B cell (primary cell): ENCODE measurements around the gene PANK4. TPM values are rescaled to one million over a fixed set of nuclear protein-coding genes. Genes with fewer than 3 reads are reported as not detected.

Source experiments
- ATAC-seq: fragments of 200-7000 bp; cut with Tn5 transposase; one replicate; pipeline ENCODE4 v1.10.0; 2021; ENCODE audit warnings: low read depth, mild to moderate bottlenecking, moderate number of reproducible peaks, moderate library complexity
- CTCF ChIA-PET: fragments of 350-600 bp; sonication (Branson Sonifier 250); formaldehyde crosslinking; loops from one replicate; lab custom pipeline; 2021; ENCODE audit warnings: antibody characterized with exemption, inconsistent platforms; lab: Charles Lee
- POLR2A ChIA-PET: fragments of 350-600 bp; sonication (Branson Sonifier 250); formaldehyde crosslinking; loops from one replicate; lab custom pipeline; 2021; ENCODE audit warnings: antibody characterized with exemption; lab: Charles Lee
- DNase-seq: peaks from one replicate; pipeline ENCODE4 v3.0.0; 2013
- H2AFZ ChIP-seq: 2 replicates; pipeline ENCODE4 v1.6.1; 2012; ENCODE audit warnings: mild to moderate bottlenecking, low read depth, low read length; ENCODE audit not compliant: insufficient read depth, poor library complexity, severe bottlenecking
- H3K27ac ChIP-seq, 2 donors: 1 replicate in 1 of 2; 2 replicates in 1 of 2; pipeline ENCODE4 v1.5.1; 2012 to 2013; ENCODE audit warnings: low read length in 2 of 2, mild to moderate bottlenecking in 2 of 2, moderate library complexity in 1 of 2
- H3K27me3 ChIP-seq, 4 experiments: fragments of 200-600 bp in 1 of 4; sonication (generic) in 1 of 4; replicated peaks in 1 of 4; 1 replicate in 2 of 4; 2 replicates in 2 of 4; pipeline versions ENCODE4 v1.6.1 to v1.7.0; 2013 to 2016; ENCODE audit warnings: low read length in 3 of 4, mild to moderate bottlenecking in 2 of 4, mixed read lengths in 1 of 4, moderate library complexity in 1 of 4; ENCODE audit not compliant: insufficient read depth in 4 of 4, control insufficient read depth in 3 of 4; ENCODE audit errors: control extremely low read depth in 1 of 4
- H3K36me3 ChIP-seq, 2 experiments: replicated peaks in 1 of 2; 1 replicate in 1 of 2; 2 replicates in 1 of 2; pipeline versions ENCODE4 v1.6.1 to v1.7.1; 2013; ENCODE audit warnings: low read length in 1 of 2; ENCODE audit not compliant: insufficient read depth in 2 of 2, control insufficient read depth in 1 of 2; ENCODE audit errors: control extremely low read depth in 1 of 2, extremely low read depth in 1 of 2
- H3K4me1 ChIP-seq, 2 donors: fragments of 200-600 bp in 1 of 2; sonication (generic) in 1 of 2; 1 replicate in 1 of 2; 2 replicates in 1 of 2; pipeline versions ENCODE4 v1.5.1 to v1.6.1; 2013 to 2017; ENCODE audit warnings: low read length in 2 of 2; ENCODE audit not compliant: control insufficient read depth in 2 of 2, insufficient read depth in 2 of 2
- H3K4me2 ChIP-seq: replicated peaks from 2 replicates; pipeline ENCODE3; 2012; ENCODE audit warnings: mild to moderate bottlenecking, low read depth, low read length; ENCODE audit not compliant: poor library complexity, severe bottlenecking
- H3K4me3 ChIP-seq, 5 experiments: fragments of 200-600 bp in 1 of 5; sonication (generic) in 1 of 5; 1 replicate in 3 of 5; 2 replicates in 2 of 5; pipeline versions ENCODE4 v1.5.1 to v1.7.0; 2011 to 2016; ENCODE audit warnings: low read length in 4 of 5, mild to moderate bottlenecking in 4 of 5, low read depth in 2 of 5, control low read depth in 1 of 5, moderate library complexity in 1 of 5; ENCODE audit not compliant: insufficient read depth in 1 of 5; ENCODE audit errors: control extremely low read depth in 1 of 5, extremely low read depth in 1 of 5
- H3K79me2 ChIP-seq: fragments of 200-600 bp; sonication (generic); one replicate; pipeline ENCODE4 v1.6.0; 2016; ENCODE audit warnings: low read length; ENCODE audit not compliant: control insufficient read depth, insufficient read depth
- H3K9ac ChIP-seq: fragments of 200-600 bp; sonication (generic); 2 replicates; pipeline ENCODE4 v1.6.1; 2017; ENCODE audit warnings: mild to moderate bottlenecking, low read length, moderate library complexity
- H3K9me3 ChIP-seq, 3 donors: one replicate each; pipeline versions ENCODE4 v1.6.1 to v1.7.1; 2013; ENCODE audit warnings: low read length in 2 of 3; ENCODE audit not compliant: control insufficient read depth in 2 of 3, insufficient read depth in 1 of 3; ENCODE audit errors: control extremely low read depth in 1 of 3
- H4K20me1 ChIP-seq: 2 replicates; pipeline ENCODE4 v1.6.0; 2012; ENCODE audit warnings: mild to moderate bottlenecking, low read length; ENCODE audit not compliant: insufficient read depth, control insufficient read depth, poor library complexity, severe bottlenecking
- H3K27ac Mint-ChIP-seq: one replicate; pipeline ENCODE4 v1.8.0; 2021; ENCODE audit warnings: mixed read lengths
- H3K27me3 Mint-ChIP-seq: one replicate; pipeline ENCODE4 v1.8.0; 2021; ENCODE audit warnings: mixed read lengths
- H3K4me1 Mint-ChIP-seq: one replicate; pipeline ENCODE4 v1.8.0; 2021; ENCODE audit warnings: mixed read lengths
- H3K4me3 Mint-ChIP-seq: one replicate; pipeline ENCODE4 v1.8.0; 2021; ENCODE audit warnings: mixed read lengths
- H3K9me3 Mint-ChIP-seq: one replicate; pipeline ENCODE4 v1.8.0; 2022; ENCODE audit warnings: mixed read lengths; ENCODE audit not compliant: insufficient read depth
- CTCF ChIP-seq: fragments of 200-600 bp; IDR thresholded peaks from one replicate; pipeline ENCODE4 v1.8.0; 2022; ENCODE audit warnings: antibody characterized with exemption, mild to moderate bottlenecking
- EZH2 ChIP-seq: IDR thresholded peaks from 2 replicates; pipeline ENCODE4 v1.6.1; 2012; ENCODE audit warnings: borderline replicate concordance, low read depth, mild to moderate bottlenecking, moderate library complexity, low read length; ENCODE audit not compliant: insufficient read depth, poor library complexity, severe bottlenecking
- WGBS: methylation state at CpG from one replicate; pipeline ENCODE4 v1.1.5; 2013; ENCODE audit warnings: missing lambda C conversion rate; ENCODE audit not compliant: insufficient coverage; 5-methylcytosine and 5-hydroxymethylcytosine counted together
- intact Hi-C: fragments of 100-400 bp; cut with micrococcal nuclease; formaldehyde crosslinking; loops from one replicate; pipeline ENCODE4 v1.10.0; 2022
- polyA plus RNA-seq: library from polyadenylated mRNA; depleted of rRNA; stranded (reverse); fragments of >200 nt; gene quantifications from 2 replicates; pipeline ENCODE4 v1.2.3, GENCODE V29; 2012
- total RNA-seq, 2 donors: library from RNA; stranded (reverse); fragments of 120-200 nt in 1 of 2; gene quantifications; 1 replicate in 1 of 2; 2 replicates in 1 of 2; pipeline versions ENCODE4 v1.2.3 to v1.2.4, GENCODE V29; 2013 to 2022

The PANK4 gene
- total and polyA plus RNA-seq, 2 donors (not counting 1 experiment from before 2014, with no cell fraction given) = 38.0 to 80.5 TPM

GRCh38 chr1:2503554-2504224 lies 22.7 kb downstream of the PANK4 start:
- DNase-seq = no peak
- Histone ChIP-seq H3K36me3 (peaks cover 0 to 4% of the 10 kb centered on the region in 2 experiments), H3K4me2 (no peak overlapping the region), H4K20me1 (peaks cover 30% of the 10 kb centered on the region), H3K27ac (no peak overlapping the region), H3K4me1 (peaks cover 24 to 30% of the 10 kb centered on the region in 2 donors), H3K9ac (no peak overlapping the region), H3K27me3 (no peaks in the 10 kb centered on the region), H3K79me2 (no peaks in the 10 kb centered on the region), H3K9me3 (no peaks in the 10 kb centered on the region), H2AFZ (no peak overlapping the region), H3K4me3 (no peak overlapping the region)
- CTCF ChIA-PET = no interaction called here
- TF ChIP-seq EZH2 (no peak), CTCF (no peak)
- POLR2A ChIA-PET = no interaction called here
- Mint-ChIP-seq H3K4me1 (peaks cover 21% of the 10 kb centered on the region), H3K27ac (no peak overlapping the region), H3K4me3 (no peak overlapping the region), H3K27me3 (no peaks in the 10 kb centered on the region), H3K9me3 (no peaks in the 10 kb centered on the region)
- intact Hi-C loops = no loop called here
- WGBS = 69% methylated on average over 35 of the region's 42 CpGs
- ATAC-seq = no peak

GRCh38 chr1:2502661-2503553 lies 23.5 kb downstream of the PANK4 start:
- ChIA-PET POLR2A (no interaction called here), CTCF (no interaction called here)
- Mint-ChIP-seq H3K9me3 (no peaks in the 10 kb centered on the region), H3K27ac (no peak overlapping the region), H3K27me3 (no peaks in the 10 kb centered on the region), H3K4me1 (peaks cover 26% of the 10 kb centered on the region), H3K4me3 (no peak overlapping the region)
- no peak for ATAC-seq
- no peak overlapping the region for H2AFZ ChIP-seq
- no peak overlapping the region for H3K9ac ChIP-seq
- H3K27me3 ChIP-seq = no peaks in the 10 kb centered on the region
- H3K27ac ChIP-seq = no peak overlapping the region
- no peak overlapping the region for H3K4me2 ChIP-seq
- TF ChIP-seq CTCF (no peak), EZH2 (no peak)
- DNase-seq = no peak
- no peaks in the 10 kb centered on the region for H3K9me3 ChIP-seq
- H3K4me1 ChIP-seq = peaks cover 32 to 37% of the 10 kb centered on the region in 2 donors
- H3K79me2 ChIP-seq = no peaks in the 10 kb centered on the region
- peaks cover 0 to under 1% of the 10 kb centered on the region in 2 experiments for H3K36me3 ChIP-seq
- H3K4me3 ChIP-seq = no peak overlapping the region
- WGBS = 89% methylated on average over 33 of the region's 36 CpGs
- peaks cover 26% of the 10 kb centered on the region for H4K20me1 ChIP-seq
- intact Hi-C loops = no loop called here
